GM18519 (cell line): ENCODE measurements around the gene GPC5.
"Not testable (repeated sequence)": the region's sequence is repeated elsewhere in the genome, so short reads cannot be mapped to it uniquely, and the experiment has no call there.

Source experiments
- ATAC-seq: cut with Tn5 transposase; IDR thresholded peaks from one replicate; pipeline ENCODE4 v1.9.1; 2021; ENCODE audit warnings: mild to moderate bottlenecking, moderate library complexity; ENCODE audit not compliant: unreplicated experiment, low FRiP score

The GPC5 gene

GRCh38 chr13:92218615-92219014 lies 820.2 kb downstream of the GPC5 start:
- no peak for ATAC-seq

GRCh38 chr13:92221916-92222315 lies 823.5 kb downstream of the GPC5 start:
- no peak for ATAC-seq

GRCh38 chr13:92224052-92224821 lies 825.8 kb downstream of the GPC5 start:
- no peak for ATAC-seq

- no peak for ATAC-seq
These were observed 826.4 kb downstream of the GPC5 start for GRCh38 chr13:92224825-92225224.

- ATAC-seq = no peak
These were observed 827.4 kb downstream of the GPC5 start for GRCh38 chr13:92225861-92226260.

- ATAC-seq = no peak
These were observed 834.5 kb downstream of the GPC5 start for GRCh38 chr13:92232871-92233270.

- no peak for ATAC-seq
These were observed 853.3 kb downstream of the GPC5 start for GRCh38 chr13:92251671-92252210.

GRCh38 chr13:92255526-92255925 lies 857.1 kb downstream of the GPC5 start:
- no peak for ATAC-seq

GRCh38 chr13:92256211-92256610 lies 857.8 kb downstream of the GPC5 start:
- ATAC-seq = no peak

GRCh38 chr13:92259046-92259445 lies 860.6 kb downstream of the GPC5 start:
- no peak for ATAC-seq

- no peak for ATAC-seq
These were observed 861.1 kb downstream of the GPC5 start for GRCh38 chr13:92259523-92259922.

GRCh38 chr13:92260363-92260762 lies 861.9 kb downstream of the GPC5 start:
- ATAC-seq = no peak

- ATAC-seq = no peak
These were observed 863.8 kb downstream of the GPC5 start for GRCh38 chr13:92262100-92262788.

- ATAC-seq = no peak
These were observed 867.0 kb downstream of the GPC5 start for GRCh38 chr13:92265408-92265807.

- no peak for ATAC-seq
These were observed 872.6 kb downstream of the GPC5 start for GRCh38 chr13:92270990-92271389.

- ATAC-seq = no peak
These were observed 873.8 kb downstream of the GPC5 start for GRCh38 chr13:92272177-92272576.

GRCh38 chr13:92280986-92281385 lies 882.6 kb downstream of the GPC5 start:
- not testable (repeated sequence) for ATAC-seq

- not testable (repeated sequence) for ATAC-seq
These were observed 892.4 kb downstream of the GPC5 start for GRCh38 chr13:92290718-92291307.

- not testable (repeated sequence) for ATAC-seq
These were observed 896.1 kb downstream of the GPC5 start for GRCh38 chr13:92294533-92294932.

GRCh38 chr13:92296154-92296671 lies 897.8 kb downstream of the GPC5 start:
- ATAC-seq = not testable (repeated sequence)
